Ovary (tissue), 3 donors: ENCODE data around the gene APEX1.

Source experiments
- CTCF ChIP-seq, 3 donors: fragments of 450-650 bp in 2 of 3; fragments of 200-600 bp in 1 of 3; IDR thresholded peaks; one replicate each; pipeline versions ENCODE4 v1.5.1 to v1.8.0; 2016 to 2022; ENCODE audit warnings: antibody characterized with exemption in 3 of 3, mild to moderate bottlenecking in 1 of 3
- POLR2A ChIP-seq: fragments of 450-650 bp; IDR thresholded peaks from one replicate; pipeline ENCODE4 v1.6.1; 2017; ENCODE audit warnings: antibody characterized with exemption, mild to moderate bottlenecking, moderate library complexity
- donor health status: DM: no; HTN: no; CAD: no.

- TF ChIP-seq CTCF (IDR thresholded peaks at IDR 0.05), result no peak
- TF ChIP-seq POLR2A, result no peak
Observed at GRCh38 chr14:20487396-20487725, 32.3 kb downstream of the APEX1 start.
